BLaER1 (cell line): ENCODE measurements around the gene SULF2.

ENCODE experiments used
- H3K27ac ChIP-seq: shearing (Covaris generic); formaldehyde crosslinking; 2 replicates; pipeline ENCODE4 v1.8.1; 2022
- H3K27me3 ChIP-seq: shearing (Covaris generic); formaldehyde crosslinking; 2 replicates; pipeline ENCODE4 v1.8.1; 2022
- H3K36me3 ChIP-seq: shearing (Covaris generic); formaldehyde crosslinking; 2 replicates; pipeline ENCODE4 v1.8.1; 2022
- H3K4me1 ChIP-seq: shearing (Covaris generic); formaldehyde crosslinking; 2 replicates; pipeline ENCODE4 v1.8.1; 2022
- H3K4me2 ChIP-seq: shearing (Covaris generic); formaldehyde crosslinking; 2 replicates; pipeline ENCODE4 v1.8.1; 2022
- H3K4me3 ChIP-seq: shearing (Covaris generic); formaldehyde crosslinking; 2 replicates; pipeline ENCODE4 v1.8.1; 2022
- H3K9ac ChIP-seq: shearing (Covaris generic); formaldehyde crosslinking; 2 replicates; pipeline ENCODE4 v1.8.1; 2022
- H3K9me3 ChIP-seq: shearing (Covaris generic); formaldehyde crosslinking; 2 replicates; pipeline ENCODE4 v1.8.1; 2022
- H4K20me1 ChIP-seq: shearing (Covaris generic); formaldehyde crosslinking; 2 replicates; pipeline ENCODE4 v1.8.1; 2022
- Cebpa-rat ChIP-seq: shearing (Covaris generic); IDR thresholded peaks from 2 replicates; pipeline ENCODE4 v1.8.1; 2022

The SULF2 gene

DNA sequence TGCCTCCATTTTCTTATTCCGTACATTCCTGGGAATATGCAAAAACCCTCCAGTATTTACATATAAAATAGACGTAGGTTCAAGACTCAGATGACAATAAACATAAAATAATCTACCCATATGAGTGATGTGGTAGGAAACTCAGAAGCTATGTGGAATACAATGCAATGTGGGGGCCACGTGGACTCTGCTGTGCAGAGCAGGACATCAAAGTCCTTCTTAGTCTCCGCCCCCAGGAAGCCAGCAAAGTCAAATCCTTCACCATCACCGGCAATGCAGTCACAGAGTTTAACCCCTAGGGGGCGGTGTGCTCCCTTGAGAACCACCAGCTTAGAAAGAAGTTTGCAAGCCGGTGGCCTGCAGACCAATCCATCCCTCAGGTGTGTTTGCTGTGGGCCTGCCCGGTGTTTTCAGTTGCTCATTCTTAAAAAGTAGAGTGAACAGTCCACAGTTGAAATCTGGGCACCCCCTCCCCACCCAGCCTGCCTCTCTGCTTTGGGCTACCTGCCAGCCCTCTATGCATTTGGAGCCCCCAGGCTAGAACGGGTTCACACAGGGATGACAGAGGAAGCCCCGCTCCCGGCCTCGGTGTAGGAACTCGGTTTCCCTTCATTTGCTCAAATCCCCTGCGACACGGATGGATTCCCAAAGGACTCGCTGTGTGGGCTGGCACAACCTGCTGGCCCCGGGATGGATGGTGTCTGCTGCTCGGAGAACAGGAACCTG is 59.9 kb downstream of the SULF2 start:
- H3K9me3 ChIP-seq: no peaks in the 10 kb centered on the region
- H3K4me2 ChIP-seq: peak overlapping the region; percentile 56
- H3K4me3 ChIP-seq: no peak overlapping the region
- peaks cover 56% of the 10 kb centered on the region for H3K4me1 ChIP-seq
- H3K36me3 ChIP-seq: no peaks in the 10 kb centered on the region
- no peak overlapping the region for H3K27ac ChIP-seq
- no peak for TF ChIP-seq Cebpa-rat
- no peaks in the 10 kb centered on the region for H3K27me3 ChIP-seq
- no peaks in the 10 kb centered on the region for H4K20me1 ChIP-seq
- H3K9ac ChIP-seq: no peak overlapping the region

- TF ChIP-seq Cebpa-rat: no peak
- Histone ChIP-seq H3K27me3 (no peaks in the 10 kb centered on the region), H3K4me3 (no peak overlapping the region), H3K9me3 (no peaks in the 10 kb centered on the region), H3K4me1 (peaks cover 56% of the 10 kb centered on the region), H3K4me2 (0 out of 2 replicates have a peak overlapping the region, but pooled peaks have one; percentile 56), H4K20me1 (no peaks in the 10 kb centered on the region), H3K27ac (no peak overlapping the region), H3K9ac (no peak overlapping the region), H3K36me3 (no peaks in the 10 kb centered on the region)
Measured at GRCh38 chr20:47724910-47725247, 60.4 kb downstream of the SULF2 start.

DNA sequence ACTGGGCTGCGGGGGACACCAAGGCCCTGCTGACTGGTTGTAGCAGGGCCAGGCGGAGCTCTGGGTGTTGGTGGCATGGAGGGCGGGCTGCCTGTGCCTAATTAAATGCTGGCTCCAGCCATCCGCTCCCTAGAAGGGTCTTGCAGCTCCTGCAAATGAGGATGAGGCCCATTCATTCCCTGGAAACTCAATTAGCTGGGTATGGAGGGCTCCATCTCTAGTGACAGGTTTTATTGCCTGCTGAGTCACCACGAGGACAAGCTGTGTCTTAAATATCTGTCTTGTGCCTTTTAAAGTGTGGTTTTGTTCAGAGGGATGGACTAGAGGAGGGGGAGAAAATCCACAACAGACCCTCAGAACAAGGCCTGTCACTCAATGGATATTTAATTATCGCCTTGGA is 60.9 kb downstream of the SULF2 start:
- Histone ChIP-seq H3K9ac (no peak overlapping the region), H3K4me2 (no peak overlapping the region), H3K27ac (no peak overlapping the region), H3K4me1 (peaks cover 55% of the 10 kb centered on the region), H3K9me3 (no peaks in the 10 kb centered on the region), H3K36me3 (no peaks in the 10 kb centered on the region), H3K4me3 (no peak overlapping the region), H3K27me3 (no peaks in the 10 kb centered on the region), H4K20me1 (no peaks in the 10 kb centered on the region)
- no peak for TF ChIP-seq Cebpa-rat

- H3K9me3 ChIP-seq: no peaks in the 10 kb centered on the region
- peak overlapping the region; percentile 57 for H3K4me2 ChIP-seq
Measured at GRCh38 chr20:47723322-47723721, 62.0 kb downstream of the SULF2 start.

DNA sequence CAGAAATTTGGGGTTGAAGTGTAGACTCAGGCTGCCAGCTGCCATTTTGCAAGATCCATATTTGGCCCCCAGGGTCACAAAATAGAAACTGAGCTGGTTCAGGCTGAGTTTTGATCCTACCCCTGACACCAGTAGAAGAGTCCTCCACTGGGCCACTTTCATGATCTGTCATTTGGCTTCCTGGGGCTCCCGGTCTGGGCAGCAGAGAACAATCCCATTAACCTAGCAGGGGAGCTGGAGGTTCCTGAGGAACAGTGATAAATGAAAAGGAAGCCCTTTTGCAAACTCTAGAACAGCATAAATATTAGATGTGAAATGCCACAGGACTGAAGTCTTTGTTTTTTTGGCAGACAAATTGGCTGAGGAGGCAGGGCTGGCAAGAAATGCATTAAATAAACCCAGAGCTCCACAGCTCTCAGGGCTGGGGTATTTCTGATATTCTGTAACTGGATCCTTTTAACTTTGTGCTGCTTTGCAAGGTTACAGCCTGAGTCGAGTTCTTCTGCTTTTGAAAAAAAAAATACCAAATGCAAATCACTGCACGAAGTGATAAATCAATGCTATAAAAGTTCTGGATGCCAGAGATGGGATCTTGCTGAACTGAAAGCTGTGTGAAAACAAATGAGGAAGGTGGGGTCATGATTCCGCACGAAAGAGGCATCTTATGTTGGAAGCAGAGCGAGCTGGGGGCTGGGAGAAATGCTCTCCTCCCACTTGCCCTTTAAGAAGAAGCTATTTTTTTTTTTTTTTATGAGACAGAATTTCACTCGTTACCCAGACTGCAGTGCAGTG is 64.4 kb downstream of the SULF2 start:
- H3K4me1 ChIP-seq: peaks cover 20% of the 10 kb centered on the region
- H3K9me3 ChIP-seq: no peaks in the 10 kb centered on the region
- no peaks in the 10 kb centered on the region for H4K20me1 ChIP-seq
- no peak overlapping the region for H3K4me3 ChIP-seq
- no peak overlapping the region for H3K9ac ChIP-seq
- no peak overlapping the region for H3K27ac ChIP-seq
- no peaks in the 10 kb centered on the region for H3K36me3 ChIP-seq
- H3K27me3 ChIP-seq: no peaks in the 10 kb centered on the region
- no peak for TF ChIP-seq Cebpa-rat
- no peak overlapping the region for H3K4me2 ChIP-seq

More at GRCh38 chr20:47723322-47723721, 62.0 kb downstream of the SULF2 start:
- no peak overlapping the region for H3K4me3 ChIP-seq
- no peaks in the 10 kb centered on the region for H4K20me1 ChIP-seq
- H3K9ac ChIP-seq: no peak overlapping the region
- no peak for TF ChIP-seq Cebpa-rat
- H3K27ac ChIP-seq: no peak overlapping the region
- peaks cover 45% of the 10 kb centered on the region for H3K4me1 ChIP-seq
- H3K27me3 ChIP-seq: no peaks in the 10 kb centered on the region
- no peaks in the 10 kb centered on the region for H3K36me3 ChIP-seq

GRCh38 chr20:47719625-47720024 is 65.7 kb downstream of the SULF2 start:
- Histone ChIP-seq H4K20me1 (no peaks in the 10 kb centered on the region), H3K27me3 (no peaks in the 10 kb centered on the region), H3K4me1 (peaks cover 11% of the 10 kb centered on the region), H3K9me3 (no peaks in the 10 kb centered on the region), H3K36me3 (no peaks in the 10 kb centered on the region), H3K9ac (no peak overlapping the region), H3K4me3 (no peak overlapping the region), H3K4me2 (no peak overlapping the region), H3K27ac (no peak overlapping the region)
- no peak for TF ChIP-seq Cebpa-rat

- Histone ChIP-seq H3K9ac (no peak overlapping the region), H3K4me1 (peaks cover 11% of the 10 kb centered on the region), H3K27ac (no peak overlapping the region), H3K36me3 (no peaks in the 10 kb centered on the region), H3K9me3 (no peaks in the 10 kb centered on the region), H3K4me2 (no peak overlapping the region), H3K4me3 (no peak overlapping the region), H4K20me1 (no peaks in the 10 kb centered on the region), H3K27me3 (no peaks in the 10 kb centered on the region)
- TF ChIP-seq Cebpa-rat: no peak
Measured at GRCh38 chr20:47719211-47719610, 66.1 kb downstream of the SULF2 start.

DNA sequence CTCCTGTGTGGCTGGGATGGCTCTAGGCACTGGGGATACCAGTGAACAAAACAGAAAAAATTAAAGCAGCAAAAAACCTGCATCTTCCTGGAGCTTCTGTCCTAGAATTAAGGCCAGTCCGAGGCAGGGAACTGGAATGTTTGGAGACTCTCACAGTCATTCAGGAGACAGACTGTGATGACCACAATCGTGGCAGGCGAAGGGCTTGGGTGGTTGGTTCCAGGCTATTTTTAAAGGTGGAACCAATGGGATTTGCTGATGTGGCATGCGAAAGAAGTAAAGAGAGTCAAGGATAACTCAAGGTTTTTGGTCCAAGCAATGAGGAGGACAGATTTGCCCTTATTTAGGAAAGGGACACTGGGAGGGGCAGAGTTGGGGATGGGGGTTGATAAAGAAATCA is 66.9 kb downstream of the SULF2 start:
- no peaks in the 10 kb centered on the region for H4K20me1 ChIP-seq

GRCh38 chr20:47717421-47717820 is 67.9 kb downstream of the SULF2 start:
- H3K9me3 ChIP-seq: no peaks in the 10 kb centered on the region
- H3K4me2 ChIP-seq: no peak overlapping the region
- TF ChIP-seq Cebpa-rat: no peak
- H3K9ac ChIP-seq: no peak overlapping the region
- no peak overlapping the region for H3K4me3 ChIP-seq
- no peaks in the 10 kb centered on the region for H4K20me1 ChIP-seq
- H3K4me1 ChIP-seq: no peaks in the 10 kb centered on the region
- no peaks in the 10 kb centered on the region for H3K27me3 ChIP-seq
- no peaks in the 10 kb centered on the region for H3K36me3 ChIP-seq
- no peak overlapping the region for H3K27ac ChIP-seq

More for the DNA sequence above, 66.9 kb downstream of the SULF2 start:
- Histone ChIP-seq H3K27me3 (no peaks in the 10 kb centered on the region), H3K9ac (no peak overlapping the region), H3K4me1 (peaks cover 8% of the 10 kb centered on the region), H3K36me3 (no peaks in the 10 kb centered on the region), H3K4me2 (no peak overlapping the region), H3K4me3 (no peak overlapping the region), H3K9me3 (no peaks in the 10 kb centered on the region), H3K27ac (no peak overlapping the region)
- no peak for TF ChIP-seq Cebpa-rat

DNA sequence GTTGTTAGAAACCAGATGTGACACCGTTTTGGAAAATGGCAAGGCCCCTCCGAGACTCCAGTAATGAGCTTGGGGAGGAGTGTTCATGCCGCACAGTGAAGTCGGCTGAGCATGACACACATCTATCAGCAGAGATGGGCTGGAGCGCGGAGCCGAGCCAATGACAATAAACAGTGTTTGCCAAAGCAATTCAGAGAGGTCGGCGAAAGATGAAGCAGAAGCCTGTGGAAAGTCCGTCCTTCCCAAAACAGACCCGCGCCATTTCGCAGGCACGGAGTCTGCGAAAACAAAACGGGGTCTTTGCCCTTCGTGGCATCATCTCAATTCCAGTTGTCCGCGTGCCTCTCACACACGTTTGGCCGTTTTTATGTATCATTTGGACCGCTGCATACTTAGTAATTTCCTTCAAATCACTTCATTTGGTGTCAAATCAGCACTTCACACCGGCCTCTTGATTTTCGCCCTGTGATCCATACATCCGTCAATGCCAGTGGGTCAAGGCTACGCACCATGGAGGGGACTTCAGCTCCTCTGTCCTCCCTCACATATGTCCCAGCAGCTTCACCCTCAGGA is 71.3 kb downstream of the SULF2 start:
- peaks cover 19% of the 10 kb centered on the region for H3K4me1 ChIP-seq
- no peak overlapping the region for H3K27ac ChIP-seq
- no peaks in the 10 kb centered on the region for H3K27me3 ChIP-seq
- TF ChIP-seq Cebpa-rat: no peak
- H3K9me3 ChIP-seq: no peaks in the 10 kb centered on the region
- no peak overlapping the region for H3K4me2 ChIP-seq
- H4K20me1 ChIP-seq: no peaks in the 10 kb centered on the region
- H3K36me3 ChIP-seq: no peaks in the 10 kb centered on the region
- no peak overlapping the region for H3K4me3 ChIP-seq
- no peak overlapping the region for H3K9ac ChIP-seq
